PC-9 (cell line): Measurements from ENCODE around the gene GYPB. TPM values are rescaled to one million over a fixed set of nuclear protein-coding genes. Genes with fewer than 3 reads are reported as not detected.
"Not testable (repeated sequence)": the region's sequence is repeated elsewhere in the genome, so short reads cannot be mapped to it uniquely, and the experiment has no call there.

Source experiments
- BruUV-seq: library from RNA; stranded (reverse); fragments of 400-500 nt; replicated peaks from 2 replicates; lab custom pipeline; 2021; lab: Mats Ljungman, UMichigan
- CTCF ChIA-PET: fragments of 300-600 bp; sonication (Branson Sonifier 250); formaldehyde crosslinking; loops from one replicate; lab custom pipeline; 2022; ENCODE audit warnings: antibody characterized with exemption; lab: Charles Lee
- POLR2A ChIA-PET: fragments of 300-600 bp; sonication (Branson Sonifier 250); formaldehyde crosslinking; loops from one replicate; lab custom pipeline; 2022; ENCODE audit warnings: antibody characterized with exemption; ENCODE audit not compliant: unreplicated experiment; lab: Charles Lee
- DNase-seq, 2 experiments: peaks; one replicate each; pipeline versions ENCODE4 v3.0.0 to v3.0.0-alpha.2; 2015 to 2022; ENCODE audit warnings: mixed read lengths in 1 of 2
- H2AFZ ChIP-seq: fragments of 200-600 bp; sonication (generic); 2 replicates; pipeline ENCODE4 v1.8.1; 2017; ENCODE audit warnings: antibody characterized with exemption
- H3F3A ChIP-seq: fragments of 200-600 bp; sonication (generic); 2 replicates; pipeline ENCODE4 v1.8.1; 2017; ENCODE audit warnings: antibody characterized with exemption, mild to moderate bottlenecking, low read depth; ENCODE audit not compliant: insufficient read depth
- H3K27ac ChIP-seq: fragments of 200-600 bp; sonication (generic); 2 replicates; pipeline ENCODE4 v1.6.1; 2016; ENCODE audit warnings: mixed run types
- H3K27me3 ChIP-seq: fragments of 200-600 bp; sonication (generic); 2 replicates; pipeline ENCODE4 v1.6.1; 2016; ENCODE audit warnings: low read depth, mixed run types; ENCODE audit not compliant: insufficient read depth
- H3K36me3 ChIP-seq: fragments of 200-600 bp; sonication (generic); 2 replicates; pipeline ENCODE4 v1.6.1; 2016; ENCODE audit warnings: low read depth, mixed run types
- H3K4me1 ChIP-seq: fragments of 200-600 bp; sonication (generic); replicated peaks from 2 replicates; pipeline ENCODE4 v1.6.1; 2016; ENCODE audit warnings: mixed run types; ENCODE audit not compliant: insufficient read depth
- H3K4me2 ChIP-seq: fragments of 200-600 bp; sonication (generic); 2 replicates; pipeline ENCODE4 v1.6.1; 2017; ENCODE audit warnings: mixed run types
- H3K4me3 ChIP-seq: fragments of 200-600 bp; sonication (generic); 2 replicates; pipeline ENCODE4 v1.6.1; 2016; ENCODE audit warnings: mixed run types
- H3K79me2 ChIP-seq: fragments of 200-600 bp; sonication (generic); 2 replicates; pipeline ENCODE4 v1.6.1; 2017; ENCODE audit warnings: low read depth, mixed run types
- H3K9me2 ChIP-seq: fragments of 200-600 bp; sonication (generic); 2 replicates; pipeline ENCODE4 v1.8.1; 2017; ENCODE audit warnings: mild to moderate bottlenecking; ENCODE audit not compliant: insufficient read depth
- H3K9me3 ChIP-seq: fragments of 200-600 bp; sonication (generic); 2 replicates; pipeline ENCODE4 v1.8.1; 2016; ENCODE audit warnings: low read depth; ENCODE audit not compliant: insufficient read depth
- H4K20me1 ChIP-seq: fragments of 200-600 bp; sonication (generic); 2 replicates; pipeline ENCODE4 v1.8.1; 2017; ENCODE audit not compliant: insufficient read depth
- intact Hi-C: fragments of 100-400 bp; cut with micrococcal nuclease; formaldehyde crosslinking; loops from one replicate; pipeline ENCODE4 v1.10.0; 2022; ENCODE audit not compliant: unreplicated experiment
- total RNA-seq: library from RNA; stranded (reverse); gene quantifications from 2 replicates; pipeline ENCODE4 v1.2.3, GENCODE V29; 2021

The GYPB gene
- total RNA-seq, 1 experiment from 2014 or later, result not detected

GRCh38 chr4:143951458-143951972 is 67.7 kb downstream of the GYPB start:
- POLR2A ChIA-PET, intact Hi-C loops: not testable (repeated sequence)

GRCh38 chr4:143950967-143951366 is 68.2 kb downstream of the GYPB start:
- H3K27ac ChIP-seq, BruUV-seq, DNase-seq, H3K79me2 ChIP-seq, CTCF ChIA-PET, intact Hi-C loops, H2AFZ ChIP-seq, H3K27me3 ChIP-seq, POLR2A ChIA-PET, H4K20me1 ChIP-seq, H3K4me2 ChIP-seq, H3K4me3 ChIP-seq, H3K9me2 ChIP-seq, H3K36me3 ChIP-seq, H3K4me1 ChIP-seq, H3K9me3 ChIP-seq, H3F3A ChIP-seq: not testable (repeated sequence)

More at GRCh38 chr4:143951458-143951972, 67.7 kb downstream of the GYPB start:
- H3K9me2 ChIP-seq, H3K79me2 ChIP-seq, H2AFZ ChIP-seq, CTCF ChIA-PET, H4K20me1 ChIP-seq, H3K27me3 ChIP-seq, H3K36me3 ChIP-seq, H3K4me3 ChIP-seq, DNase-seq, H3K4me2 ChIP-seq, H3K9me3 ChIP-seq, H3F3A ChIP-seq, H3K27ac ChIP-seq, H3K4me1 ChIP-seq, BruUV-seq: not testable (repeated sequence)

- intact Hi-C loops, H3K36me3 ChIP-seq, H3K79me2 ChIP-seq, H4K20me1 ChIP-seq, H3K9me3 ChIP-seq, H3F3A ChIP-seq, BruUV-seq, DNase-seq, POLR2A ChIA-PET, H3K9me2 ChIP-seq, H3K4me3 ChIP-seq, H3K27ac ChIP-seq, H3K27me3 ChIP-seq, H3K4me2 ChIP-seq, H3K4me1 ChIP-seq, H2AFZ ChIP-seq, CTCF ChIA-PET: not testable (repeated sequence)
These were observed 69.0 kb downstream of the GYPB start for GRCh38 chr4:143950185-143950584.

- intact Hi-C loops, H3K4me1 ChIP-seq, H3K27ac ChIP-seq, H4K20me1 ChIP-seq, H3K9me3 ChIP-seq, H3F3A ChIP-seq, H3K36me3 ChIP-seq, H3K27me3 ChIP-seq, POLR2A ChIA-PET, H2AFZ ChIP-seq, H3K4me2 ChIP-seq, H3K9me2 ChIP-seq, H3K79me2 ChIP-seq, BruUV-seq, DNase-seq, H3K4me3 ChIP-seq, CTCF ChIA-PET: not testable (repeated sequence)
These were observed 71.7 kb downstream of the GYPB start for GRCh38 chr4:143947493-143947892.

Other genes starting within 250 kb of the GYPB start
- not detected in 2 replicates for gene GYPE, start 113.8 kb downstream of the GYPB start, total RNA-seq
- gene GYPA, start 121.3 kb upstream of the GYPB start, total RNA-seq, result not detected in 2 replicates